ENCODE measurements around the gene SUCLG2.

- TF ChIP-seq, protein P1, sequence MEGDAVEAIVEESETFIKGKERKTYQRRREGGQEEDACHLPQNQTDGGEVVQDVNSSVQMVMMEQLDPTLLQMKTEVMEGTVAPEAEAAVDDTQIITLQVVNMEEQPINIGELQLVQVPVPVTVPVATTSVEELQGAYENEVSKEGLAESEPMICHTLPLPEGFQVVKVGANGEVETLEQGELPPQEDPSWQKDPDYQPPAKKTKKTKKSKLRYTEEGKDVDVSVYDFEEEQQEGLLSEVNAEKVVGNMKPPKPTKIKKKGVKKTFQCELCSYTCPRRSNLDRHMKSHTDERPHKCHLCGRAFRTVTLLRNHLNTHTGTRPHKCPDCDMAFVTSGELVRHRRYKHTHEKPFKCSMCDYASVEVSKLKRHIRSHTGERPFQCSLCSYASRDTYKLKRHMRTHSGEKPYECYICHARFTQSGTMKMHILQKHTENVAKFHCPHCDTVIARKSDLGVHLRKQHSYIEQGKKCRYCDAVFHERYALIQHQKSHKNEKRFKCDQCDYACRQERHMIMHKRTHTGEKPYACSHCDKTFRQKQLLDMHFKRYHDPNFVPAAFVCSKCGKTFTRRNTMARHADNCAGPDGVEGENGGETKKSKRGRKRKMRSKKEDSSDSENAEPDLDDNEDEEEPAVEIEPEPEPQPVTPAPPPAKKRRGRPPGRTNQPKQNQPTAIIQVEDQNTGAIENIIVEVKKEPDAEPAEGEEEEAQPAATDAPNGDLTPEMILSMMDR (conservative IDR thresholded peaks at IDR 0.05 in 1 of 2, IDR thresholded peaks at IDR 0.05 in 1 of 2; ENCODE audit: low read depth in 1 of 2, low read length in 2 of 2), result no peak
- TF ChIP-seq EZH2 (IDR thresholded peaks at IDR 0.05; ENCODE audit: low read length, missing control alignments), result no peak
These were observed 252.5 kb downstream of the SUCLG2 start for GRCh38 chr3:67401921-67402320.
